SU-DHL-6 (cell line): Measurements from ENCODE around the gene GPC1.

Experiments used
- EZH2phosphoT487 ChIP-seq: fragments of 200-600 bp; sonication (generic), shearing (Covaris generic); conservative IDR thresholded peaks from 2 replicates; pipeline ENCODE4 v1.6.1; 2018; ENCODE audit warnings: mild to moderate bottlenecking, antibody characterized with exemption, low read length, moderate library complexity, mixed read lengths
- TF ChIP-seq, protein P1 (sequence below): fragments of 200-600 bp; sonication (generic); IDR thresholded peaks from one replicate; pipeline ENCODE4 v1.5.1; 2017; ENCODE audit warnings: antibody characterized with exemption, mild to moderate bottlenecking, low read length, moderate library complexity; ENCODE audit not compliant: insufficient read depth, poor library complexity, severe bottlenecking

GRCh38 chr2:240466579-240467148, 31.2 kb downstream of the GPC1 start:
- TF ChIP-seq, protein P1, sequence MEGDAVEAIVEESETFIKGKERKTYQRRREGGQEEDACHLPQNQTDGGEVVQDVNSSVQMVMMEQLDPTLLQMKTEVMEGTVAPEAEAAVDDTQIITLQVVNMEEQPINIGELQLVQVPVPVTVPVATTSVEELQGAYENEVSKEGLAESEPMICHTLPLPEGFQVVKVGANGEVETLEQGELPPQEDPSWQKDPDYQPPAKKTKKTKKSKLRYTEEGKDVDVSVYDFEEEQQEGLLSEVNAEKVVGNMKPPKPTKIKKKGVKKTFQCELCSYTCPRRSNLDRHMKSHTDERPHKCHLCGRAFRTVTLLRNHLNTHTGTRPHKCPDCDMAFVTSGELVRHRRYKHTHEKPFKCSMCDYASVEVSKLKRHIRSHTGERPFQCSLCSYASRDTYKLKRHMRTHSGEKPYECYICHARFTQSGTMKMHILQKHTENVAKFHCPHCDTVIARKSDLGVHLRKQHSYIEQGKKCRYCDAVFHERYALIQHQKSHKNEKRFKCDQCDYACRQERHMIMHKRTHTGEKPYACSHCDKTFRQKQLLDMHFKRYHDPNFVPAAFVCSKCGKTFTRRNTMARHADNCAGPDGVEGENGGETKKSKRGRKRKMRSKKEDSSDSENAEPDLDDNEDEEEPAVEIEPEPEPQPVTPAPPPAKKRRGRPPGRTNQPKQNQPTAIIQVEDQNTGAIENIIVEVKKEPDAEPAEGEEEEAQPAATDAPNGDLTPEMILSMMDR: no peak
- no peak for TF ChIP-seq EZH2phosphoT487
